ENCODE data around the gene RNF212.

RNF212 gene

GRCh38 chr4:1086011-1086410, 27.4 kb downstream of the RNF212 start:
- no peak for DNase-seq

GRCh38 chr4:1085404-1085799, 28.0 kb downstream of the RNF212 start:
- no peak for DNase-seq

GRCh38 chr4:1084796-1085403, 28.5 kb downstream of the RNF212 start:
- DNase-seq: no peak

- no peak for DNase-seq
Measured at GRCh38 chr4:1084394-1084793, 29.0 kb downstream of the RNF212 start.

GRCh38 chr4:1082215-1083182, 30.9 kb downstream of the RNF212 start:
- no peak for DNase-seq

GRCh38 chr4:1081689-1082040, 31.7 kb downstream of the RNF212 start:
- DNase-seq: no peak

- DNase-seq: no peak
Measured at GRCh38 chr4:1080961-1081688, 32.2 kb downstream of the RNF212 start.

- no peak for DNase-seq
Measured at GRCh38 chr4:1080432-1080831, 32.9 kb downstream of the RNF212 start.

- no peak for DNase-seq
Measured at GRCh38 chr4:1079711-1080265, 33.6 kb downstream of the RNF212 start.

GRCh38 chr4:1078490-1078889, 34.9 kb downstream of the RNF212 start:
- DNase-seq: no peak

- no peak for DNase-seq
Measured at GRCh38 chr4:1077711-1078477, 35.5 kb downstream of the RNF212 start.

GRCh38 chr4:1075809-1076699, 37.3 kb downstream of the RNF212 start:
- no peak for DNase-seq

GRCh38 chr4:1075225-1075624, 38.1 kb downstream of the RNF212 start:
- DNase-seq: no peak

GRCh38 chr4:1074077-1074476, 39.3 kb downstream of the RNF212 start:
- DNase-seq: no peak

GRCh38 chr4:1072830-1073446, 40.4 kb downstream of the RNF212 start:
- DNase-seq: no peak

- no peak for DNase-seq
Measured at GRCh38 chr4:1069394-1069793, 44.0 kb downstream of the RNF212 start.

GRCh38 chr4:1065732-1066131, 47.6 kb downstream of the RNF212 start:
- no peak for DNase-seq

- no peak for DNase-seq
Measured at GRCh38 chr4:1062419-1062818, 50.9 kb downstream of the RNF212 start.

- no peak for DNase-seq
Measured at GRCh38 chr4:1061760-1062159, 51.6 kb downstream of the RNF212 start.

- DNase-seq: no peak
Measured at GRCh38 chr4:1061056-1061700, 52.2 kb downstream of the RNF212 start.

- DNase-seq: no peak
Measured at GRCh38 chr4:1060621-1061020, 52.7 kb downstream of the RNF212 start.

Measured in NCI-H2171 treated with DMSO at 0.1 percent for 48 hours (cell line).